SK-N-SH treated with all-trans-retinoic acid at 6 μM for 48 hours (cell line): ENCODE data around the gene CACNA1B.

Experiments used
- ESRRG ChIP-seq: fragments of 250-450 bp; sonication (Bioruptor Pico); IDR thresholded peaks from 2 replicates; pipeline ENCODE4 v1.6.1; 2021; ENCODE audit warnings: mild to moderate bottlenecking
- TCF4 ChIP-seq: fragments of 250-450 bp; sonication (Bioruptor Pico); IDR thresholded peaks from 2 replicates; pipeline ENCODE4 v1.8.0; 2021; ENCODE audit warnings: mild to moderate bottlenecking, moderate library complexity, borderline replicate concordance
- TSHZ2 ChIP-seq: fragments of 250-450 bp; sonication (Bioruptor Pico); IDR thresholded peaks from 2 replicates; pipeline ENCODE4 v1.5.0; 2020; ENCODE audit warnings: mild to moderate bottlenecking, moderate library complexity
- ZFP3 ChIP-seq: fragments of 250-450 bp; sonication (Bioruptor Pico); IDR thresholded peaks from 2 replicates; pipeline ENCODE4 v1.5.0; 2020; ENCODE audit warnings: mild to moderate bottlenecking, moderate library complexity
- ZFP30 ChIP-seq: fragments of 450-650 bp; formaldehyde crosslinking; IDR thresholded peaks from 2 replicates; pipeline ENCODE4 v1.5.0; 2022; ENCODE audit warnings: mild to moderate bottlenecking, moderate library complexity

GRCh38 chr9:138115506-138115905, 237.9 kb downstream of the CACNA1B start:
- TF ChIP-seq TSHZ2 (CRISPR knock-in tag), result no peak
- no peak for TF ChIP-seq ESRRG (CRISPR knock-in tag)
- TF ChIP-seq TCF4 (CRISPR knock-in tag), result no peak
- TF ChIP-seq ZFP30 (CRISPR knock-in tag), result no peak
- TF ChIP-seq ZFP3, result no peak
